Testis (tissue), 3 donors: ENCODE measurements around the gene FHAD1. TPM values are rescaled to one million over a fixed set of nuclear protein-coding genes. Genes with fewer than 3 reads are reported as not detected.

Source experiments
- DNase-seq: peaks from one replicate; pipeline ENCODE4 v3.0.0-alpha.2; 2019
- H3K27ac ChIP-seq, 2 donors: fragments of 200-600 bp; sonication (generic); one replicate each; pipeline ENCODE4 v1.5.1; 2019
- H3K27me3 ChIP-seq: fragments of 200-600 bp; sonication (generic); one replicate; pipeline ENCODE4 v1.5.1; 2019
- H3K36me3 ChIP-seq: fragments of 200-600 bp; sonication (generic); one replicate; pipeline ENCODE4 v1.5.1; 2017; ENCODE audit warnings: low read depth; ENCODE audit errors: missing control alignments
- H3K4me1 ChIP-seq: fragments of 200-600 bp; sonication (generic); one replicate; pipeline ENCODE4 v1.5.1; 2019
- H3K4me3 ChIP-seq, 2 donors: fragments of 200-600 bp; sonication (generic); one replicate each; pipeline ENCODE4 v1.5.1; 2017 to 2019
- H3K9me3 ChIP-seq: fragments of 200-600 bp; sonication (generic); one replicate; pipeline ENCODE4 v1.5.1; 2017
- POLR2A ChIP-seq: fragments of 450-650 bp; IDR thresholded peaks from one replicate; pipeline ENCODE4 v1.6.1; 2017; ENCODE audit warnings: antibody characterized with exemption, mild to moderate bottlenecking, moderate library complexity
- WGBS, 2 donors: methylation state at CpG; one replicate each; pipeline ENCODE4 v1.1.5; 2018; 5-methylcytosine and 5-hydroxymethylcytosine counted together
- intact Hi-C: fragments of 100-400 bp; cut with DNase I; formaldehyde crosslinking; loops from one replicate; pipeline ENCODE4 v1.15.1; 2023; ENCODE audit warnings: low total_unique reads
- polyA plus RNA-seq: library from polyadenylated mRNA; stranded (reverse); fragments of 350-450 nt; fragmentation: Illumina TruSeq; extraction: RNeasy Lipid Tissue Mini Kit (QIAGEN cat#74804); gene quantifications from one replicate; pipeline ENCODE4 v1.2.3, GENCODE V29; 2014; ENCODE audit warnings: low read depth, low replicate concordance; ENCODE audit not compliant: insufficient read depth
- total RNA-seq, 2 donors: library from RNA; depleted of rRNA; stranded (reverse); fragments of >200 nt; gene quantifications; one replicate each; pipeline ENCODE4 v1.2.3, GENCODE V29; 2016
- TF ChIP-seq, protein P1 (sequence below), 3 experiments: fragments of 450-650 bp in 2 of 3; fragments of 200-600 bp in 1 of 3; sonication (generic) in 1 of 3; IDR thresholded peaks; one replicate each; pipeline ENCODE4 v1.5.1; 2016 to 2019; ENCODE audit warnings: antibody characterized with exemption in 3 of 3, mild to moderate bottlenecking in 2 of 3, moderate library complexity in 1 of 3

Gene FHAD1
- total and polyA plus RNA-seq, 3 donors from 2014 or later: 22.0 to 73.3 (median 59.0) TPM

DNA sequence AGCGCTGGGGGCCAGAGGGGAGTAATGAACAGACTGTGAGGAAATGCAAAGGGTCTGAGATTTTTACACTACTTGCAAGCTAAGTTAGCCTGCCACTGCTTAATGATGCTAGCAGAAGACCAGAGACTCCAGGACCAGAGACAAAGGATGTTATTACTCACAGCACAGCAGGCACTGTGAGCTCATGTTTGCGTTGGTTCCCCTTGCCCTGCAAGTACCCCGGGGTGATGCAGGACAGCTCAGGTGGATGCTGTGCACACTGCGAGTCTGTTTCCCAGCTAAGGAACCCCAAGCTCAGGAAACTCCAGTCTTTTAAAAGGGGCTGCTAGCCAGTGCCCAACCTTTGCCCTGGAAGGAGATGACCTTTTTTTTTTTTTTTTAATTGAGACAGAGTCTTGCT lies 1.2 kb downstream of the FHAD1 start:
- TF ChIP-seq, protein P1, sequence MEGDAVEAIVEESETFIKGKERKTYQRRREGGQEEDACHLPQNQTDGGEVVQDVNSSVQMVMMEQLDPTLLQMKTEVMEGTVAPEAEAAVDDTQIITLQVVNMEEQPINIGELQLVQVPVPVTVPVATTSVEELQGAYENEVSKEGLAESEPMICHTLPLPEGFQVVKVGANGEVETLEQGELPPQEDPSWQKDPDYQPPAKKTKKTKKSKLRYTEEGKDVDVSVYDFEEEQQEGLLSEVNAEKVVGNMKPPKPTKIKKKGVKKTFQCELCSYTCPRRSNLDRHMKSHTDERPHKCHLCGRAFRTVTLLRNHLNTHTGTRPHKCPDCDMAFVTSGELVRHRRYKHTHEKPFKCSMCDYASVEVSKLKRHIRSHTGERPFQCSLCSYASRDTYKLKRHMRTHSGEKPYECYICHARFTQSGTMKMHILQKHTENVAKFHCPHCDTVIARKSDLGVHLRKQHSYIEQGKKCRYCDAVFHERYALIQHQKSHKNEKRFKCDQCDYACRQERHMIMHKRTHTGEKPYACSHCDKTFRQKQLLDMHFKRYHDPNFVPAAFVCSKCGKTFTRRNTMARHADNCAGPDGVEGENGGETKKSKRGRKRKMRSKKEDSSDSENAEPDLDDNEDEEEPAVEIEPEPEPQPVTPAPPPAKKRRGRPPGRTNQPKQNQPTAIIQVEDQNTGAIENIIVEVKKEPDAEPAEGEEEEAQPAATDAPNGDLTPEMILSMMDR (IDR thresholded peaks at IDR 0.05): no peak
- intact Hi-C loops: no loop called here
- Histone ChIP-seq H3K4me3 (peak overlapping the region in 1 of 2 donors; percentile 59), H3K27me3 (no peaks in the 10 kb centered on the region), H3K9me3 (no peaks in the 10 kb centered on the region), H3K36me3 (no peaks in the 10 kb centered on the region), H3K27ac (no peak overlapping the region), H3K4me1 (peaks cover 5% of the 10 kb centered on the region)
- DNase-seq: no peak
- WGBS, 2 donors: 81 to 83% methylated on average over 4 of the region's 4 CpGs

DNA sequence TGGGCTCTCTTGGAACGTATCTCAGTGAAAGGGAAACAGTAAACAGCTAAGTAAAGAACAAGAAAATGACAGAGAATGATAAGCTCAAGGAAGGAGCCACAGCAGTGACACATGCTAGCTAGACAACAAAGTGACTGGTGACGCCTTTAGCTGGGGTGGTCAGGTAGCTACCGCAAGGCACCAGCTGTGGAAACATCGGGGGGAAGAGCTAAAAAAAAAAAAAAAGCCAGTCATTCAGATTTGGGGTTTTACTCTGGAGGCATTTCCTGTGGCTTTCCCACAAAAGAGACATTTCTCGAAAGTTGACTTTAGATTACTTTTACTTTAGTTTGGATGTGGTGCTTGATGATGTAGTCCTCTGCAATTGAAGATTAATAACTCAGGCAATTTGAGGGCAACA lies 2.1 kb downstream of the FHAD1 start:
- DNase-seq: no peak
- intact Hi-C loops: no loop called here
- peaks cover 5% of the 10 kb centered on the region for H3K4me1 ChIP-seq

DNA sequence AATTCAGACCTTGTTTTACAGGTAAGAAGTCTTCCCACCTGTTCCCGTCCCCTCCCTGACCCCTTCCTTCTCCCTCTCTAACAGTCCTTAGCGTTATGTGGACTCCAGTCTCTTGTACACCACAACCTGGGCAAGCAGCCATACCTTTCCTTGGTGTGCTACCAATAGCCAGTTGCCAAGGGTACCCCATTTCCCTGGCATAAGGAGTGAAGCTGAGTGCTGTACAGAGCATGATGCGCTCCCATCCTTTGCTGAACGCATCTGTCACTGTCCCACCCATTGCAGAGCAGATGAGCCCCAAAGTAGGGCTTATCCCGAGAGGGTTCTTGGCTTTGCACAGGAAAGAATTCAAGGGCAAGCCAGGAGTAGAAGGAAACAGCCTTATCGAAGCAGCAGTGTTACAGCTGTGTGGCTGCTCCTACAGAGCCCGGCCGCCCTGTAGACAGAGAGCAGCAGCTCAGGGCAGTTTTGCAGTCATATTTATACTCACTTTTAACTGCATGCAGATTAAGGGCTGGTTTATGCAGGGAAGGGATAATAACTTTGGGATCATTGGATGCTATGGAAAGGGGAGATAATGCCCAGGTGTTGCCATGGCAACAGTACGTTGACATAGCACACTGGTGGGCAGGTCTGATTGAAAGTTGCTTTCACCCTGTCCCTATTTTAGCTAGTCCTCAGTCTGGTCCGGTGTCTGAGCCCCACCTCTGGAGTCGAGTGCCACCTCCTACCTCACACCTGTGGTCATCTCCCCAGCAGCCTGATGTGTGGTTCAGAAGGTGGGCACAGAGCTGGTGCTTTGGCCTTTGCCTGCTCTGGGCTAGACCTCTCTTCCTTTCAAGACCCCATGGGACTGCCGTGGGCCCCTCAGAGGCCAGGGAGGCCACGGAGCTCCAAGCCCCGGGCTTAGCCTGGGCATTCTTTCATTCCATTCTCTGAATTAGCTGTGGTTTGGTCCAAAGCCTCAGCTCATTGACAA lies 5.1 kb downstream of the FHAD1 start:
- TF ChIP-seq POLR2A: no peak
- TF ChIP-seq, protein P1 (IDR thresholded peaks at IDR 0.05): no peak
- Histone ChIP-seq H3K36me3 (no peaks in the 10 kb centered on the region), H3K27ac (no peak overlapping the region), H3K4me1 (no peaks in the 10 kb centered on the region), H3K4me3 (no peak overlapping the region), H3K9me3 (no peaks in the 10 kb centered on the region), H3K27me3 (no peaks in the 10 kb centered on the region)
- DNase-seq: no peak
- 77 to 83% methylated on average over 14 of the region's 14 CpGs for WGBS, 2 donors
- intact Hi-C loops: no loop called here

More for the DNA sequence above, 2.1 kb downstream of the FHAD1 start:
- no peak overlapping the region for H3K27ac ChIP-seq
- 69 to 73% methylated on average over 5 of the region's 5 CpGs for WGBS, 2 donors
- H3K9me3 ChIP-seq: no peaks in the 10 kb centered on the region
- H3K27me3 ChIP-seq: no peaks in the 10 kb centered on the region
- TF ChIP-seq, protein P1 (IDR thresholded peaks at IDR 0.05): no peak
- no peak for TF ChIP-seq POLR2A
- H3K4me3 ChIP-seq: no peak overlapping the region
- no peaks in the 10 kb centered on the region for H3K36me3 ChIP-seq

DNA sequence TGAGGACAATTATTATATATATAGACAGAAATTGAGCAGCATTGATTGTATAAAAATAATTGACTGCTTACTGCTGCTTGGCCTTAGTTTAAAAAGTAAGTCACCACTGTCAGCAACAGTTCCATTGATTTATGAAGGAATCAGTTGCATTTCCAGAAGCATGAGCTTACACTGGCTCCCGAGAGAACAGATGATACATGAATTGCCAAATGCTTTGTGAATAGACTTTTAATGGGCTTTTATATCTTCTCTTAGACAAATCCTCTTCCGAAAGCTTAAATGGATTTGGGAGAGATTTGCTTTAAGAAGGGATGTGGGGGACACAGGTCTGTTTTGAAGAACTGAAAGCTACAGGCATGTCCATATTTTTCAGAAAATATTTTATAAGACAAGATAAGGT lies 7.5 kb downstream of the FHAD1 start:
- no peak overlapping the region for H3K27ac ChIP-seq
- no peak for DNase-seq
- intact Hi-C loops: no loop called here
- no peaks in the 10 kb centered on the region for H3K9me3 ChIP-seq
- H3K4me3 ChIP-seq: no peak overlapping the region
- no peaks in the 10 kb centered on the region for H3K36me3 ChIP-seq
- TF ChIP-seq, protein P1 (IDR thresholded peaks at IDR 0.05): no peak
- no peak for TF ChIP-seq POLR2A
- H3K27me3 ChIP-seq: no peaks in the 10 kb centered on the region
- no peaks in the 10 kb centered on the region for H3K4me1 ChIP-seq
- WGBS, 2 donors: 66 to 82% methylated on average over 2 of the region's 2 CpGs
